Measurements from ENCODE around the gene CST3.

- TF ChIP-seq CTCF (IDR thresholded peaks at IDR 0.05) (peak; percentile 86 to 89 (median 88)), POLR2A (IDR thresholded peaks at IDR 0.05) (no peak), POLR2AphosphoS5 (IDR thresholded peaks at IDR 0.05) (no peak)
Measured at GRCh38 chr20:23606652-23607049, 31.1 kb downstream of the CST3 start.
